Esophagus muscularis mucosa (tissue), 3 donors: ENCODE results near the gene NFATC3.

ENCODE experiments used
- POLR2A ChIP-seq: fragments of 450-650 bp; IDR thresholded peaks from one replicate; pipeline ENCODE4 v1.6.1; 2017; ENCODE audit warnings: antibody characterized with exemption, moderate library complexity, mild to moderate bottlenecking, low read depth
- TF ChIP-seq, protein P1 (sequence below), 3 experiments: fragments of 200-600 bp in 2 of 3; fragments of 450-650 bp in 1 of 3; sonication (generic) in 2 of 3; IDR thresholded peaks; one replicate each; pipeline ENCODE4 v1.5.1; 2017 to 2019; ENCODE audit warnings: antibody characterized with exemption in 3 of 3, mild to moderate bottlenecking in 2 of 3, moderate library complexity in 1 of 3

DNA sequence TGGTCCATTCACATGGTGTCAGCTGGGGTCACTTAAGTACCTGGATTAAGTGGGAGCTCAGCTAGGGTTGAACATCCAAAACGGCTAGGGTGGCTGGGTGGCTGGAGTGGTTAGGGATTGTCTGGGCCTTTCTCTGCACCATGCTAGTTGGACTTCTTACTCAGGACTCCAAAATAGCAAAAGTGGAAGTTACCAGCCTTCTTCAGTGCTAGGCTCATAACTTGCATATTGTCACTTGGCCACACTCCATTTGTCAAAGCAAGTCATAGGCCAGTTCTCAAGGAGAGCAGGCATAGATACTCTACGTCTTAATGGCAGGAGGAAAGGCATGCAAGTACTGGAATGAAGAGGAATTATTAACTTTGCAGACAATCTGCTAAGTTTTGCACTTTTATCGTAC is 81.1 kb downstream of the NFATC3 start:
- TF ChIP-seq, protein P1, sequence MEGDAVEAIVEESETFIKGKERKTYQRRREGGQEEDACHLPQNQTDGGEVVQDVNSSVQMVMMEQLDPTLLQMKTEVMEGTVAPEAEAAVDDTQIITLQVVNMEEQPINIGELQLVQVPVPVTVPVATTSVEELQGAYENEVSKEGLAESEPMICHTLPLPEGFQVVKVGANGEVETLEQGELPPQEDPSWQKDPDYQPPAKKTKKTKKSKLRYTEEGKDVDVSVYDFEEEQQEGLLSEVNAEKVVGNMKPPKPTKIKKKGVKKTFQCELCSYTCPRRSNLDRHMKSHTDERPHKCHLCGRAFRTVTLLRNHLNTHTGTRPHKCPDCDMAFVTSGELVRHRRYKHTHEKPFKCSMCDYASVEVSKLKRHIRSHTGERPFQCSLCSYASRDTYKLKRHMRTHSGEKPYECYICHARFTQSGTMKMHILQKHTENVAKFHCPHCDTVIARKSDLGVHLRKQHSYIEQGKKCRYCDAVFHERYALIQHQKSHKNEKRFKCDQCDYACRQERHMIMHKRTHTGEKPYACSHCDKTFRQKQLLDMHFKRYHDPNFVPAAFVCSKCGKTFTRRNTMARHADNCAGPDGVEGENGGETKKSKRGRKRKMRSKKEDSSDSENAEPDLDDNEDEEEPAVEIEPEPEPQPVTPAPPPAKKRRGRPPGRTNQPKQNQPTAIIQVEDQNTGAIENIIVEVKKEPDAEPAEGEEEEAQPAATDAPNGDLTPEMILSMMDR (IDR thresholded peaks at IDR 0.05) = no peak
- no peak for TF ChIP-seq POLR2A
